ENCODE measurements around the gene MAGEA11. TPM values are rescaled to one million over a fixed set of nuclear protein-coding genes. Genes with fewer than 3 reads are reported as not detected.

The MAGEA11 gene
- total and polyA plus RNA-seq, 2 of the 13 experiments (the other 11 are each of a cell fraction or from before 2014, with no cell fraction given): not detected

- TF ChIP-seq FOXM1 (CRISPR knock-in tag; IDR thresholded peaks at IDR 0.05) (no peak), SNAPC2 (CRISPR knock-in tag; IDR thresholded peaks at IDR 0.05) (no peak), ZNF44 (CRISPR knock-in tag; IDR thresholded peaks at IDR 0.05) (no peak)
Measured at GRCh38 chrX:149688552-149688951, 23.3 kb upstream of the MAGEA11 start (continued).

GRCh38 chrX:149691794-149692193, 20.1 kb upstream of the MAGEA11 start:
- no peaks in the 10 kb centered on the region for H3K9me3 ChIP-seq (ENCODE audit: low read length)
- CTCF ChIA-PET (ENCODE audit: low intra/inter-chr PET ratio, low total read pairs): no interaction called here
- no peak overlapping the region for H3K4me2 ChIP-seq (ENCODE audit: low read depth, low read length)
- ATAC-seq (no peak), DNase-seq (ENCODE audit: low spot score) (no peak), FAIRE-seq (no peak)
- H4K20me1 ChIP-seq (ENCODE audit: insufficient read depth, low read length): no peaks in the 10 kb centered on the region
- intact Hi-C loops (cut with micrococcal nuclease; ENCODE audit: unreplicated experiment) (no loop called here), in situ Hi-C loops (cut with HindIII; ENCODE audit: extremely low pct_ligation_motif_present, low pct_unique_long_range_greater_than_20kb) (no loop called here)
- 84% methylated on average over 1 of the region's 1 CpG for WGBS (ENCODE audit: low lambda C conversion rate)
- H3K27me3 ChIP-seq (ENCODE audit: control insufficient read depth in 1 of 2, insufficient read depth in 2 of 2, low read length in 2 of 2): no peaks in the 10 kb centered on the region; a peak in 2 of 5 replicates
- no peak overlapping the region for H3K4me3 ChIP-seq (replicated peaks in 1 of 3; ENCODE audit: insufficient read depth in 1 of 3, low read depth in 2 of 3, low read length in 3 of 3)
- no peaks in the 10 kb centered on the region for H3K4me1 ChIP-seq (ENCODE audit: insufficient read depth, low read length)
- H3K79me2 ChIP-seq (ENCODE audit: insufficient read depth, low read length): no peaks in the 10 kb centered on the region
- H3K27ac ChIP-seq (ENCODE audit: extremely low read length, insufficient read depth, low read length): no peak overlapping the region
- BruUV-seq (replicated peaks): no TSS peak
- H3K9ac ChIP-seq (ENCODE audit: insufficient read depth, low read depth, low read length): no peak overlapping the region
- POLR2A ChIA-PET: no interaction called here
- no peaks in the 10 kb centered on the region for H3K36me3 ChIP-seq (replicated peaks in 1 of 2; ENCODE audit: control insufficient read depth in 1 of 2, insufficient read depth in 2 of 2, low read length in 2 of 2)
- no peak overlapping the region for H2AFZ ChIP-seq (ENCODE audit: low read length)
- no peak for TF ChIP-seq ZBTB43 (CRISPR knock-in tag; conservative IDR thresholded peaks at IDR 0.05)
- no peak for TF ChIP-seq DMAP1 (CRISPR knock-in tag; IDR thresholded peaks at IDR 0.05)
- no peak for TF ChIP-seq MTF2 (CRISPR knock-in tag; IDR thresholded peaks at IDR 0.05; ENCODE audit: borderline replicate concordance)
- no peak for TF ChIP-seq FIP1L1 (IDR thresholded peaks at IDR 0.05; ENCODE audit: borderline replicate concordance, insufficient read depth, low read depth, low read length)
- no peak for TF ChIP-seq SNAPC2 (CRISPR knock-in tag; IDR thresholded peaks at IDR 0.05)
- TF ChIP-seq HDAC2 (CRISPR knock-in tag; IDR thresholded peaks at IDR 0.05): no peak
- no peak for TF ChIP-seq ZBTB2 (CRISPR knock-in tag; IDR thresholded peaks at IDR 0.05; ENCODE audit: low read depth)
- no peak for TF ChIP-seq ZNF512B (CRISPR knock-in tag; IDR thresholded peaks at IDR 0.05; ENCODE audit: borderline replicate concordance)
- no peak for TF ChIP-seq ZNF740 (CRISPR knock-in tag; IDR thresholded peaks at IDR 0.05)
- TF ChIP-seq BCLAF1 (IDR thresholded peaks at IDR 0.05): no peak

Data from HepG2 (cell line).